HG03139 (cell line): Measurements from ENCODE around the gene SIGLEC10.

Experiments
- ATAC-seq: cut with Tn5 transposase; IDR thresholded peaks from one replicate; pipeline ENCODE4 v1.9.1; 2021; ENCODE audit not compliant: unreplicated experiment

SIGLEC10 gene

GRCh38 chr19:51367565-51368365 is 49.7 kb downstream of the SIGLEC10 start:
- peak; percentile 60 for ATAC-seq

GRCh38 chr19:51367255-51367564 is 50.2 kb downstream of the SIGLEC10 start:
- ATAC-seq, result no peak

- no peak for ATAC-seq
Observed at GRCh38 chr19:51366389-51367254, 50.8 kb downstream of the SIGLEC10 start.

- no peak for ATAC-seq
Observed at GRCh38 chr19:51365965-51366388, 51.5 kb downstream of the SIGLEC10 start, which contains the start of gene ETFB. Gene ETFB (minus strand): TSS chr19:51366388. CDS start chr19:51366326, 62 bp downstream.

GRCh38 chr19:51365211-51365964 is 52.1 kb downstream of the SIGLEC10 start:
- ATAC-seq, result no peak

GRCh38 chr19:51364200-51365106 is 53.0 kb downstream of the SIGLEC10 start:
- ATAC-seq, result no peak

- ATAC-seq, result no peak
Observed at GRCh38 chr19:51361239-51361638, 56.2 kb downstream of the SIGLEC10 start.
